HepG2 (cell line): ENCODE results near the gene SLC8A2. TPM values are rescaled to one million over a fixed set of nuclear protein-coding genes. Genes with fewer than 3 reads are reported as not detected.

Source experiments
- ATAC-seq: fragments of 200-7000 bp; cut with Tn5 transposase; 3 replicates; pipeline ENCODE4 v1.9.1; 2020; ENCODE audit warnings: mild to moderate bottlenecking, moderate library complexity
- BruUV-seq: library from RNA; stranded (reverse); fragments of 400-500 nt; replicated peaks from 2 replicates; lab custom pipeline; 2021; lab: Mats Ljungman, UMichigan
- CTCF ChIA-PET: fragments of 300-600 bp; formaldehyde crosslinking; extraction: SDS; loops from one replicate; lab custom pipeline; 2021; ENCODE audit warnings: low total read pairs, inconsistent platforms, low intra/inter-chr PET ratio; lab: Yijun Ruan, JAX
- POLR2A ChIA-PET: fragments of 350-600 bp; sonication (Branson Sonifier 250); formaldehyde crosslinking; loops from one replicate; lab custom pipeline; 2020; ENCODE audit warnings: antibody characterized with exemption, inconsistent platforms; lab: Yijun Ruan, JAX
- DNase-seq: peaks from one replicate; pipeline ENCODE4 v3.0.0-alpha.2; 2015; ENCODE audit warnings: low spot score
- FAIRE-seq: peaks from 3 replicates; lab custom pipeline; 2011; peaks lifted over from hg19 to GRCh38; lab: Jason Lieb, UNC
- H2AFZ ChIP-seq: one replicate; pipeline ENCODE4 v1.6.1; 2011; ENCODE audit warnings: low read length, inconsistent platforms
- H3K27ac ChIP-seq: fragments of 300-600 bp; 3 replicates; pipeline ENCODE4 v1.8.0; 2011; ENCODE audit warnings: mixed run types, mild to moderate bottlenecking, mixed read lengths, low read length, inconsistent platforms; ENCODE audit not compliant: insufficient read depth; ENCODE audit errors: extremely low read length
- H3K27me3 ChIP-seq, 2 experiments: fragments of 200-600 bp in 1 of 2; 2 replicates in 1 of 2; 3 replicates in 1 of 2; pipeline versions ENCODE4 v1.6.0 to v1.8.0; 2011; ENCODE audit warnings: low read length in 2 of 2, mild to moderate bottlenecking in 2 of 2, moderate library complexity in 2 of 2, inconsistent platforms in 1 of 2; ENCODE audit not compliant: insufficient read depth in 2 of 2, control insufficient read depth in 1 of 2
- H3K36me3 ChIP-seq, 2 experiments: fragments of 200-600 bp in 1 of 2; replicated peaks in 1 of 2; 2 replicates in 1 of 2; 3 replicates in 1 of 2; pipeline versions ENCODE4 v1.5.1 to v1.8.0; 2011; ENCODE audit warnings: low read length in 2 of 2, inconsistent platforms in 1 of 2; ENCODE audit not compliant: insufficient read depth in 2 of 2, control insufficient read depth in 1 of 2
- H3K4me1 ChIP-seq: 2 replicates; pipeline ENCODE4 v1.5.1; 2012; ENCODE audit warnings: low read length, inconsistent platforms; ENCODE audit not compliant: insufficient read depth
- H3K4me2 ChIP-seq: 2 replicates; pipeline ENCODE4 v1.6.0; 2011; ENCODE audit warnings: low read depth, low read length, inconsistent platforms
- H3K4me3 ChIP-seq, 3 experiments: fragments of 200-600 bp in 1 of 3; sonication (generic), shearing (Covaris generic) in 1 of 3; replicated peaks in 1 of 3; 2 replicates each; pipeline ENCODE4 v1.5.1; 2011 to 2016; ENCODE audit warnings: low read length in 3 of 3, inconsistent platforms in 2 of 3, low read depth in 2 of 3, mild to moderate bottlenecking in 2 of 3, control low read depth in 1 of 3, mixed read lengths in 1 of 3; ENCODE audit not compliant: insufficient read depth in 1 of 3
- H3K79me2 ChIP-seq: one replicate; pipeline ENCODE4 v1.6.1; 2011; ENCODE audit warnings: low read length, inconsistent platforms; ENCODE audit not compliant: insufficient read depth
- H3K9ac ChIP-seq: 2 replicates; pipeline ENCODE4 v1.6.0; 2011; ENCODE audit warnings: mild to moderate bottlenecking, low read depth, low read length, inconsistent platforms; ENCODE audit not compliant: insufficient read depth
- H3K9me3 ChIP-seq: 2 replicates; pipeline ENCODE4 v1.5.1; 2012; ENCODE audit warnings: mild to moderate bottlenecking, low read length
- H4K20me1 ChIP-seq: 2 replicates; pipeline ENCODE4 v1.6.0; 2011; ENCODE audit warnings: inconsistent platforms, mild to moderate bottlenecking, low read length, moderate library complexity; ENCODE audit not compliant: insufficient read depth
- WGBS: methylation state at CpG from one replicate; pipeline ENCODE4 v1.1.6; 2017; ENCODE audit warnings: low lambda C conversion rate; 5-methylcytosine and 5-hydroxymethylcytosine counted together
- in situ Hi-C: cut with HindIII; loops from 2 replicates; pipeline ENCODE4 v1.10.0; 2017; ENCODE audit warnings: low pct_unique_long_range_greater_than_20kb; ENCODE audit not compliant: extremely low pct_ligation_motif_present
- intact Hi-C: fragments of 100-400 bp; cut with micrococcal nuclease; formaldehyde crosslinking; loops from one replicate; pipeline ENCODE4 v1.10.0; 2022; ENCODE audit not compliant: unreplicated experiment
- polyA plus RNA-seq, 8 experiments: library from polyadenylated mRNA; depleted of rRNA in 3 of 8; stranded (reverse) in 7 of 8; unstranded in 1 of 8; fragments of >200 nt; fragmentation: Illumina TruSeq in 4 of 8; extraction: Trizol in 4 of 8; gene quantifications; 2 replicates each; pipeline versions ENCODE4 v1.2.1 to v1.2.3, GENCODE V29; 2011 to 2016; ENCODE audit warnings: low read depth in 4 of 8, missing spikeins in 1 of 8, mixed read lengths in 1 of 8; ENCODE audit not compliant: insufficient read depth in 1 of 8
- total RNA-seq, 5 experiments: library from RNA; depleted of rRNA; stranded (reverse); fragments of >200 nt; fragmentation: Illumina TruSeq; extraction: Trizol; gene quantifications; 2 replicates each; pipeline ENCODE4 v1.2.3, GENCODE V29; 2016; ENCODE audit warnings: low read depth in 1 of 5
- TF ChIP-seq, protein P1 (sequence below): sonication (generic); formaldehyde crosslinking; conservative IDR thresholded peaks from 2 replicates; pipeline ENCODE4 v1.4.0; 2020; ENCODE audit warnings: missing genetic modification reagents
- TF ChIP-seq, protein P2 (sequence below): sonication (generic); formaldehyde crosslinking; IDR thresholded peaks from 2 replicates; pipeline ENCODE4 v1.4.0; 2020; ENCODE audit warnings: missing genetic modification reagents

SLC8A2 gene
- total and polyA plus RNA-seq, 2 of the 13 experiments (the other 11 are each of a cell fraction or from before 2014, with no cell fraction given): 0.02 TPM; not detected in 1

DNA sequence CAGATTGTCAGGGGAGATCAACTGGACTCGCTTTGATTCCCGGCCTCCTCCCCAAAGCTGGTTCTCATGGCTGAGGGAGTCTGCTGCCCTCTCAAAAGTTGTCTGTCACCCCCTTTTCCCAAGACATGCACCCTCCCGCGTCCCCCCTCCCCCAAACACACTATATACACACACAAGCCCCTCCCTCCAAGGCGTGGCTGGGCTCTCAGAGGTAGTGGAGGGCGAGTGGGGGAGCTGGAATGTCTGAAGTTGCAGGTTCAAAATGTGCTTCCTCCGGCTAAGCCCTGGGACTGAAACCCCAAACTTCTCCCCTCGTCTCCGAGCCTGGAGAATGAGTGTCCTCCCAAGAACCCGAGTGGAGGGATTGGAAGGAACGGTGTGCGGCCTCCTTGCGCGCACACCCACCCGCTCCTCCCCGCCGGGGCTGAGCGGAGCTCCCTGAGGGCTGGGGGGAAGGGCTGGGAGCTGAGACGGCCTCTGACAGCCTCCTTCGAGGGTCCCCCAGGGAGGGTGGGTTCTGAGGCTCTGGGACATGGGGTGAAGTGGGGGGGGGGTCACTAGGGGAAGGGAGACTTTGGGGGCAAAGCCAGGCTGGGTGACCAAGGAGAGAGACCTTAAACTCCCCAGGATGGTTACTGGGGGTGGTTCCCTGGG is 42.4 kb downstream of the SLC8A2 start:
- H3K27me3 ChIP-seq: peaks cover 0 to 19% of the 10 kb centered on the region in 2 experiments; a peak in 3 of 5 replicates
- no peaks in the 10 kb centered on the region for H3K36me3 ChIP-seq
- no peak for DNase-seq
- no peak overlapping the region for H3K9ac ChIP-seq
- in situ Hi-C loops: no loop called here
- no TSS peak for BruUV-seq
- no peak overlapping the region for H3K27ac ChIP-seq
- H3K4me3 ChIP-seq: no peak overlapping the region
- H4K20me1 ChIP-seq: no peaks in the 10 kb centered on the region
- no peaks in the 10 kb centered on the region for H3K9me3 ChIP-seq
- H3K4me1 ChIP-seq: peaks cover 29% of the 10 kb centered on the region
- intact Hi-C loops: no loop called here
- H3K79me2 ChIP-seq: no peaks in the 10 kb centered on the region
- H3K4me2 ChIP-seq: no peak overlapping the region
- FAIRE-seq: no peak
- ATAC-seq: no peak
- ChIA-PET POLR2A (interaction anchor here (0.6 kb wide), 2 partner anchors 167 to 415 kb away, joined by 3 to 4 read pairs; no protein-coding TSS in a partner anchor), CTCF (no interaction called here)
- no peak overlapping the region for H2AFZ ChIP-seq
- 58% methylated on average over 18 of the region's 20 CpGs for WGBS
- TF ChIP-seq, protein P1, sequence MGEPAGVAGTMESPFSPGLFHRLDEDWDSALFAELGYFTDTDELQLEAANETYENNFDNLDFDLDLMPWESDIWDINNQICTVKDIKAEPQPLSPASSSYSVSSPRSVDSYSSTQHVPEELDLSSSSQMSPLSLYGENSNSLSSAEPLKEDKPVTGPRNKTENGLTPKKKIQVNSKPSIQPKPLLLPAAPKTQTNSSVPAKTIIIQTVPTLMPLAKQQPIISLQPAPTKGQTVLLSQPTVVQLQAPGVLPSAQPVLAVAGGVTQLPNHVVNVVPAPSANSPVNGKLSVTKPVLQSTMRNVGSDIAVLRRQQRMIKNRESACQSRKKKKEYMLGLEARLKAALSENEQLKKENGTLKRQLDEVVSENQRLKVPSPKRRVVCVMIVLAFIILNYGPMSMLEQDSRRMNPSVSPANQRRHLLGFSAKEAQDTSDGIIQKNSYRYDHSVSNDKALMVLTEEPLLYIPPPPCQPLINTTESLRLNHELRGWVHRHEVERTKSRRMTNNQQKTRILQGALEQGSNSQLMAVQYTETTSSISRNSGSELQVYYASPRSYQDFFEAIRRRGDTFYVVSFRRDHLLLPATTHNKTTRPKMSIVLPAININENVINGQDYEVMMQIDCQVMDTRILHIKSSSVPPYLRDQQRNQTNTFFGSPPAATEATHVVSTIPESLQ (CRISPR knock-in tag): no peak
- TF ChIP-seq, protein P2, sequence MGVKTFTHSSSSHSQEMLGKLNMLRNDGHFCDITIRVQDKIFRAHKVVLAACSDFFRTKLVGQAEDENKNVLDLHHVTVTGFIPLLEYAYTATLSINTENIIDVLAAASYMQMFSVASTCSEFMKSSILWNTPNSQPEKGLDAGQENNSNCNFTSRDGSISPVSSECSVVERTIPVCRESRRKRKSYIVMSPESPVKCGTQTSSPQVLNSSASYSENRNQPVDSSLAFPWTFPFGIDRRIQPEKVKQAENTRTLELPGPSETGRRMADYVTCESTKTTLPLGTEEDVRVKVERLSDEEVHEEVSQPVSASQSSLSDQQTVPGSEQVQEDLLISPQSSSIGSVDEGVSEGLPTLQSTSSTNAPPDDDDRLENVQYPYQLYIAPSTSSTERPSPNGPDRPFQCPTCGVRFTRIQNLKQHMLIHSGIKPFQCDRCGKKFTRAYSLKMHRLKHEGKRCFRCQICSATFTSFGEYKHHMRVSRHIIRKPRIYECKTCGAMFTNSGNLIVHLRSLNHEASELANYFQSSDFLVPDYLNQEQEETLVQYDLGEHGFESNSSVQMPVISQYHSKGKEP (CRISPR knock-in tag): no peak
